GM12872 (cell line): ENCODE results near the gene ZNF837.

ENCODE experiments used
- TF ChIP-seq, protein P1 (sequence below): IDR thresholded peaks from 3 replicates; pipeline ENCODE4 v1.5.1; 2011; ENCODE audit warnings: low read depth, mild to moderate bottlenecking, low read length, moderate library complexity; ENCODE audit not compliant: insufficient read depth

ZNF837 gene

DNA sequence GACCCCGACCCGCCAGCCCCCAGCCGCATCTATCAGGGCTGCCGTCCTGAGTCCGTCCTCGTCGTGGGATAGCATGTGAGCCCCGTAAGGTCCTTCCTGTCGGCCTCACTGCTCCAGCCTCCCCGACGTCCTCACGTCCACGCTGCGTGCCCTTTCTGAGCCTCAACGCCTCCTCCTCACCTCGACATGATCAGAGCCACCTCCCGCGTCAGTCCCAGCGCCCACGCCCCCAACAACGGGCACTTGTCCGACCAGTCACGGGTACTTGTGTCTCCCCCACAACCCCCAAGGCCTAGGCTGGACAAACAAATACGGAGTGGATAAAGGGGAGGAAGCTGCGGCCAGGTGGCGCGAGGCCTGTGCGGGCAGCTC, 18.9 kb downstream of the ZNF837 start:
- TF ChIP-seq, protein P1, sequence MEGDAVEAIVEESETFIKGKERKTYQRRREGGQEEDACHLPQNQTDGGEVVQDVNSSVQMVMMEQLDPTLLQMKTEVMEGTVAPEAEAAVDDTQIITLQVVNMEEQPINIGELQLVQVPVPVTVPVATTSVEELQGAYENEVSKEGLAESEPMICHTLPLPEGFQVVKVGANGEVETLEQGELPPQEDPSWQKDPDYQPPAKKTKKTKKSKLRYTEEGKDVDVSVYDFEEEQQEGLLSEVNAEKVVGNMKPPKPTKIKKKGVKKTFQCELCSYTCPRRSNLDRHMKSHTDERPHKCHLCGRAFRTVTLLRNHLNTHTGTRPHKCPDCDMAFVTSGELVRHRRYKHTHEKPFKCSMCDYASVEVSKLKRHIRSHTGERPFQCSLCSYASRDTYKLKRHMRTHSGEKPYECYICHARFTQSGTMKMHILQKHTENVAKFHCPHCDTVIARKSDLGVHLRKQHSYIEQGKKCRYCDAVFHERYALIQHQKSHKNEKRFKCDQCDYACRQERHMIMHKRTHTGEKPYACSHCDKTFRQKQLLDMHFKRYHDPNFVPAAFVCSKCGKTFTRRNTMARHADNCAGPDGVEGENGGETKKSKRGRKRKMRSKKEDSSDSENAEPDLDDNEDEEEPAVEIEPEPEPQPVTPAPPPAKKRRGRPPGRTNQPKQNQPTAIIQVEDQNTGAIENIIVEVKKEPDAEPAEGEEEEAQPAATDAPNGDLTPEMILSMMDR: no peak

DNA sequence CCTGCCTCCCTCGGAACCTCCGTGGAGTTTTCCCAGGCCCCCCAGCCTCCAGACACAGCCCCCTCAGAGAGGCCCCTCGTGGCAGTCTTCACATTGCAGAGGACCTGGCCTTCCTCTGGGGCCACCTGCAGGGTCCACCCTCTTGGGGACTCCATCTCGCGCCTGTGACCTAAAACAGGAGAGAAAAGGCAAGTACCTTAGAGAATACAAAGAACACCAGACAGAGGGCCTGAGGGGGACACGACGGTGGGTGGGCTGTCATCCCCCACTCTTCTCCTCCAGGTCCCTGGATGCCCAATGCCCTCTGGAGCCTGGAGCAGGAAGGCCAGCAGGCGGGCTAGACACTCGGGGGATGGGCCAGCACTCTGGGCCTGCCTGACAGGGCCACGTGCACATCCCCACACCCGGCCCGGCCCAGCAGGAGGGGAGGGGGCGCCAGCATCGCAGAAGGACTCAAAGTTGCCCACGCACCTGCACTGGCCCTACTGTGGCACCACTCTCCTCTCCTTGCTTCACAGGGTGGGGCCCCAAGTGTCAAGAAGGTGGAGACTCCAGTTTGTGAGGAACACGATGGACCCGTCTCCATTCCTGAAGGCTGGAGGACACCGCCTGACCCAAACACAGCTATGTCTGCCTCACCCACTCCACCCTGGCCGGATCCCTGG, 23.2 kb downstream of the ZNF837 start:
- TF ChIP-seq, protein P1: no peak

DNA sequence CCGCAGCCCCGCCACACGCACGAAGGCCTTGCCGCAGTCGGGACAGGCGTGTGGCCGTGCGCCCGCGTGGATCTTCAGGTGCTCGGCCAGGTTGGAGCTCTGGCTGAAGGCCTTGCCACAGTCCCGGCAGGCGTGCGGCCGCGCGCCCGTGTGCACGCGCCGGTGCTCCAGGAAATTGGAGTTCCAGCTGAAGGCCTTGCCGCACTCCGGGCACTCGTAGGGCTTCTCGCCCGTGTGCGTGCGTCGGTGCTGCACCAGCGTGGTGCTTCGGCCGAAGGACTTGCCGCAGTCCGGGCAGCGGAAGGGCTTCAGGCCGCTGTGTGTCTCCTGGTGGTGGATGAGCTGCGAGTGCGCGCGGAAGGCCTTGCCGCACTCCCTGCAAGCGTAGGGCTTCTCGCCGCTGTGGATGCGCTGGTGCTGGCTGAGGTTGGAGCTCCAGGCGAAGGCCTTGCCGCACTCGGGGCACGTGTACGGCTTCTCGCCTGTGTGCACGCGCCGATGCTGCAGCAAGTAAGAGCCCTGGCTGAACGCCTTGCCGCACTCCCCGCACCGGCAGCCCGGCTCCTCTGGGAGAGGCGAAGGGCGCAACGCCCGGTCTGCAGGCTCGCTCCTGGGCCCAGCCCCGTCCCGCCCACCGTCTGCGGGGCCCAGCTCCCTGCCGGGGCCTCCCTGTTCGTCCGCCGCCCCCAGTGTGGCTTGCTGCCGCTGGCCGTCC, 23.9 kb downstream of the ZNF837 start:
- TF ChIP-seq, protein P1: no peak

DNA sequence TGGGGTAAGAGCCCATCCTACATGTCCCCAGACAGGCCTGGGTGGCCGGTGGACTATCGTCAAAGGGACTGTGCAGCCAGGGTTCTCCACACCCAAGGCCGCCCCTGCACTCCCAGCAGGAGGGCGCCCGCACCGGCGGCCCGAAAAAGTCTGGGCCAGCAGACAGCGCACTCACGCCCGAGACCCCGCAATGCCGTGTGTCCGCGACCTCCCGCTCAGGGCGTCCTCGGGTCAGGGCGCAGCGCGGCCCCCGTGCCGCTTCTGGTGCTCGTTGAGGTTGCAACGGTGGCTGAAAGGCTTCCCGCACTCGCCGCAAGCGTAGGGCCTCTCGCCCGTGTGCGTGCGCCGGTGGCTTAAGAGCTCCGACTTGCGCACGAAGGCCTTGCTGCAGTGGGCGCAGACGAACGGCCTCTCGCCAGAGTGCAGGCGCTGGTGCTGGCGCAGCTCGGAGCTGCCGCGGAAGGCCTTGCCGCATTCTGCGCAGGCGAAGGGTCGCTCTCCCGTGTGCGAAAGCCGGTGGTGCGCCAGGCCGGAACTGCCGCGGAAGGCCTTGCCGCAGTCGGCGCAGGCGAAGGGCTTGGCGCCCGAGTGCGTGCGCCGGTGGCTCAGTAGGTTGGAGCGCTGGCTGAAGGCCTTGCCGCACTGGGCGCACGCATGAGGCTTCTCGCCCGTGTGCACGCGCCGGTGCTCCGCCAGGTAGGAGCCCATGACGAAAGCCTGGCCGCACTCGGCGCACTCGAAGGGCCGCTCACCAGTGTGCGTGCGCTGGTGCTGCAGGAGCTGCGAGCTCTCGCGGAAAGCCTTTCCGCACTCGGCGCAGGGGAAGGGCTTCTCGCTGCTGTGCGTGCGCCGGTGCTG, 24.7 kb downstream of the ZNF837 start:
- TF ChIP-seq, protein P1: no peak

DNA sequence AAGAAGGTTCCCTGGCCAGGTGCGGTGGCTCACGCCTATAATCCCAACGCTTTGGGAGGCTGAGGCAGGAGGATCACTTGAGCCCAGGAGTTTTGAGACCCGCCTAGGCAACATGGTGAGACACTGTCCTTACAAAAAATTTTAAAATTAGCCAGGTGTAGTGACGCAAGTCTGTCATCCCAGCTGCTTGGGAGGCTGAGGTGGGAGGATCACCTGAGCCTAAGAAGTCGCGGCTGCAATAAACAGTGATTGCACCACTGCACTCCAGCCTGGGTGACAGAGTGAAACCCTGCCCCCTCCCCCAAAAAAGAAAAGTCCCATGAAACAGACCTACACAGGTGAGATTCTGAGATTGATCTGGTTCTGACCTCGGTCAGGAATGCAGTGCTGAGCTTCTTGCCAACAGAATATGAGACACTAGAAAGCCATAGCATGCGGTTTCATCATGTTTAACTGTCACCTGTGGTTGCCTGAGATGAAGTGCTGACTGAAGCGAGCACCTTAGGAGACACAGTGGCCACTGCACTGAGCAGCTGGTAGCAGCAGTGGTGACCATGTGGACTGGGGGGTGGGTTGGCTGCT, 25.5 kb downstream of the ZNF837 start:
- TF ChIP-seq, protein P1: no peak

DNA sequence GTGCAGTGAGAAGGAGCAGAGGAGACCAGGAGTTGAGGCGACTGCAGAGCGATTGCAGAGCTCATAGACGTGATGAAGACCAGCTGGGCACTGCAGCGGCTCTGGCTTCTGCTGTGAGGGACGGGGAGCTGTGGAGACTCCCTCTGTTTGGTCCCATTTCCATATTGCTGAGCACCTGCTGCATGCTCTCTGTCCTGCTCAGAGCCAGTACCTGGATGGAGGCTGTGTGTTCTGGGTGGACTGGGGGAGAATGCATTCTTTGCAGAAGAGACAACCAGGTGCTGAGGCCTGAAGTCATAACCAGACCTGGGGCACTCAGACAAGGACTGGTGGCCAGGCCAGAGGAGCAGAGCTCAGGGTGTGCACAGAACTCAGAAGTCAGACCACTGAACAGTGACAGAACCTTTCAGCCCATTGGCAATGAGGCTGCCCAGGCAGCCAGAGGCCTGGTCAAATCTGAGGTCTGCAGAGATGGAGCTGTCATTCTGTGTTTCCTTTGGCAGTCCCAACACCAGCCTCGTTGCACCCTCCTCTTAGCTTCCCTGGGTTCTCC, 26.3 kb downstream of the ZNF837 start:
- TF ChIP-seq, protein P1: no peak
